ENCODE data around the gene GPC3.
A peak's percentile ranks its signal among the peaks of the same experiment; 100 is the strongest.

Gene GPC3

DNA sequence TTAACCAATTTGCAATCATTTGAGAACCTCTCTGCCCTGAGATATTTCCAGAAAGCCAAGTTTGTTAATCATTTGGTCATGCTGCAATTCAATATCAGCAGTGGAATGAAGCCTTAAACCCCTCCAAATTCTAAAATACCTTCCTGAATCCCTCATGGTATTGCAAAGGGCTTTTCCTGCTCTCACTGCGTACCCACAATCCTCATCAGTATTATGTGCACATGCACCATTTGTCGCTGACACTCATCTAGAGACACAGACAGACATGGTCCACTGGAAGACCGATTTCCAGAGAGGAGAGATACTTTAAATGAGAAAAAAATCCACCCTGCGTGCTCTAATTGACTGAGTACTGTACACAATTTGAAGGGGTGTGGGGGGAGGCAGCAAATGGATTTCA, 104.4 kb downstream of the GPC3 start:
- DNase-seq, result no peak

DNA sequence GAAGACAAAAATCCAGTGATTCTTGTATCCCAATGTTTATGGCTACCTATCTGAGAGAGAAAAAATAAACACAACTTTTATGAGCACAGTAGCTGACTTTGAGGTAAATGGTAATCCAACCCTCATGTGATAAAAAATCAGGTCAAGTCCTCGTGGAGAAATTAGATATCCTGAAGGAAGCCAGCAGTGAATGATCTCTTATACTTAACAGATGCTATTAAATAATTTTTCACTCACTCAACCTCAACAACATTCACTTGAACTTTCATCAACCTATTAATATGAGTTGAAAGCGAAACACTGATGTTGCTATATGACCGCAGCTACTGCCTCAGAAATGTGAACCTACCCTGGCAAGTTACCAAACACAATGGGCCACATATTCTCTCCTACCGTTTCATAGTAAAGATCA, 105.4 kb downstream of the GPC3 start:
- no peak for DNase-seq

DNA sequence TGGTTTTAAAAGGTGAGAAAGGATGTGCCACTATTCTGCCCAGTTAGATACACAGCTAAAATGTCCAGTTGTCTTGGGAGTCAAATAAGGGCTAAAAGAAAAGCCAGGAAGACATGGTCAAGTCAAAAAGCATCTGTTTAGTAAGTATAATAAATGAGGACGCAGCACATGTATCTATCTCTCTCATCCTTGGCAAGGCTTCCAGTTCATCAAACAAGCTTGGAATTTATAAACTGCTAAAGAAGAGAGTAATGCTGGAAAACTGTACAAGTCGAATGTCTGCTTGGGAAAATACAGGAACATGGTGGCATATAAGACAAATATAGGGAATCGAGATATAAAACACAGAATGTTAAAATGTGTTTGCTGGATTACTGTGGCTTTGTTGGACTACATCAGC, 106.7 kb downstream of the GPC3 start:
- no peak for DNase-seq

DNA sequence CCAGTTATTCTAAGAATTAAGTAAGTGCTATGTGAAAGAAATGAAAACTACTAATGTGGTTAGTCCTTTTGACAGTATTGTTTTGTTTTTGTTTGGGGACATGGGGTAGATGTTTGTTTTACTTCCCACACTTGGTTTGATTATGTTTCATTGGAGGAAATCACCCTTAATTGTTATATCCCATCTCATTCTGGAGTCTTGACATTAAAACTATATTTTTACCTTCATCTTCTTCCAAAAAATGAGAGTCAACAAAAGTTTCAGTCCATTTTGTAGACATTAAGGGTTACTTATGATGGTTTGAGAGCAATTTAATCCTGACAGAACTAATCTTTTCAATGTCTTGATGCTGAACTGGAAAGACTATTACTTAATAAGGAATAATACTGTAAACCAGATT, 108.7 kb downstream of the GPC3 start:
- DNase-seq, result no peak

DNA sequence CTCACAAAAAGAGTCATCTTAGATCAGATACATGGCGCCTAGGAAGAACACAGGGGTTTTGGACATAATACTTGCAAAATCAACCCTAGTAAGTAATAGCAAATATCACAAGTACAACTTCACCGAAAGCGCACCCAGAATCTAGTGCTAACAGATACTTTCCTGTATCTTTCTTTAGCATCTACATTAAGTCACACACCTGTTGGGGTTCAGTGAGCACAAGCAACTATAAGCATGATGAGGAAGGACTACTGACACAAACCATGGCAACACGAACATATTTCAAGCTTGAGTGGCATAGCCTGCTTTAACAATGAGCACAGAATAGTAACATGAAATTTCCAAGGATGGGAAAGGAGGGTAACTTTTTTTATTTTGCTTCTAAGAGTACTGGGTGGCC, 116.1 kb downstream of the GPC3 start:
- DNase-seq, result no peak

DNA sequence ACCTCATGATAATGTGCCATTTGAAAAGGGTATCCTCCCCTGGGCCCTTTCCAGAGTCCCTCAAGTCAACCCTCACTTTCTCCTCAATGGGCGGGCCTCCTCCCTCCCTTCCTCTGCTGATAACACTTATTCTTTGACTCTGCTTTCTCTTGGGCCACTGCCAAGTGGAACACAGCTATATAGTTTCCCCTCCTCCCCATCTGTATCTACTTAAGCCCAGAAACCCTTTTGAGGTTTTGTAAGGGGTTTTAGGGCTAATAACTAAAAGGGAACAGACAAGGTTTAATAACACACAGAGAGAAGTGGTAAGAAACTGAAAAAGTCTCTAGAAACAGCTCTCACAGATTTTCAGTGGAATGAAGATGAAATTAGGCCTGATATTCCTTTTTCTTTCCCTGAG, 116.7 kb downstream of the GPC3 start:
- no peak for DNase-seq

DNA sequence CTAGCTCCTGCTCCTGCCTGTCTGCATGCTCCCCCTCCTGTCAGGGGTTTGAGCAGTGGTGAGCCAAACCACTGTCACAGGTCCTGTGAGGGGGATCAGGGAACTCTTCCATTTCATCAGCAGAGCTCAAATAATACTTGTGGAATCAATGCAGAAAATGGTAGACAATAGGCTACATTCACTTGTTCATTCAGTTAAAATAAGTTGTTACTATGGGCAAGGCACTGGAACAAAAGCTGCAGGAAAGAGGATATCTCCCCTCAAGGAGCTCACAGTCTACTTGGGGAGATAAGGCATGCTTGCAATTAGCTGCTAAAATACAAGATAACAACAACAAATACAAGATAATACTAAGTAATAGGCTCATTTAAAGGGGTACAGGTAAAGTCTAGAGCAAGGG, 117.1 kb downstream of the GPC3 start:
- DNase-seq, result no peak

DNA sequence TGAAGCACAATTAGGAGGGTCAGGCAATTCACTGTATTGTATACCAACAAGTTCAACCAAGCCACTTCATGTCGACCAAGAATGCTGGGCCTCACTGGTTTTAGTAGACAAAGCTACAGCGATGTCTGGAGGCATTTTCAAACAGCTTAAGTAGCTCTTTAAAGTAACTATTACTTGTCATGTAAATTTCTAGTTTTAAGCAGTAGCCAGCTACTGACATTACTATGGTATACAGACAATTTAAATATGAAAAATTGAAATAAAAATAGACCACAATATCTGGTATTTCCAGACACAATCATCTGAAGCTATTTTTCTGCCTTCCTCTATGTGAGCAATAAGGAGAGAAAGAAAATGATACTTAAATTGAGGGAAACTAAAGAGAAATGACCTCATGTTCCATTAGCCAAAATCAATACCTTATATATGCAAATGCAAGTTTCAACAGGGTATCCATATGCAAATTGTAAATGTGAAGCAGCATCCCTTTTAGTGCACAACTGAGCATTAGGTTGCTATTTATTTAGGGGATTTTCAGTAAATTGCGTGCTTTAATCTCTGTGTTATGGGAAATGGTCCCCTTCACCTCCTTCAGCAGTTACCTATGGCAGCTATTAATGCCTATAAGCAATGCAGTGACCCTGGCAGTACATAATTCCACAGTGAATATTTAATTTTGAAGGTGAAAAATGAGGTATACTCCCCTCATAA, 119.5 kb downstream of the GPC3 start:
- DNase-seq, result no peak

DNA sequence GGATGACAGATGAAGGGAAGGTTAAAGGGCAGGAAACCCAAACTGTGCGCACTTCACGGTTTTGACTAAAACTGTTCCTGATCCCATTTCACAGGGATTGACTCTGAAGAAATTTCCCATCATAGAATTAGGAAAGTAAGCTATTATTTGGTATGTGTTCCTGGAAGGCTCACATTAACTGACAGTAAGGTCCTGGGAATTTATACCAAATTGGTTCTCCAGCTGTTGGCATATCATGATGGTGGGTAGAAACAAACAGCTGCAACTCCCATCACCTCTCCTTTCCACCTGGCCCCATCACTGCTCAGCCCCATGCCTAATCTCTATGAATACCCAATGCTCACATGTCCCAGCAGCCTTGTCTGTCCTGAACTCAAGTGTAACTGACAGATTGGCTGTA, 121.2 kb downstream of the GPC3 start:
- DNase-seq, result peak; percentile 25

DNA sequence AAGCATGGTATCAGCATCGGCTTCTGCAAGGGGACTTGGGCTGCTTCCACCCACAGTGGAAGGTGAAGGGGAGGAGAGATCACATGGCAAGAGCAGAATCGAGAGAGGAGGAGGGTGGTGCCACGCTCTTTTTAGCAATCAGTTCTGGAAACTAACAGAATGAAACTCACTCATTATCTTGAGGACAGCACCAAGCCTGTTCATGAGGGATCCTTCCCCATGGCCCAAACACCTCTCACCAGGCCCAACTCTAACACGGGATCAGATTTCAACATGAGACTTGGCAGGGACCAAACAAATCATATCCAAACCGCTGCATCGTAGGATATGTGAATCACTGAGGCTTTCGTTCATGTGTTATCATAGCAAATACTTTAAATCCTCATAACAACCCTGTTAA, 125.5 kb downstream of the GPC3 start:
- DNase-seq, result peak; percentile 45

DNA sequence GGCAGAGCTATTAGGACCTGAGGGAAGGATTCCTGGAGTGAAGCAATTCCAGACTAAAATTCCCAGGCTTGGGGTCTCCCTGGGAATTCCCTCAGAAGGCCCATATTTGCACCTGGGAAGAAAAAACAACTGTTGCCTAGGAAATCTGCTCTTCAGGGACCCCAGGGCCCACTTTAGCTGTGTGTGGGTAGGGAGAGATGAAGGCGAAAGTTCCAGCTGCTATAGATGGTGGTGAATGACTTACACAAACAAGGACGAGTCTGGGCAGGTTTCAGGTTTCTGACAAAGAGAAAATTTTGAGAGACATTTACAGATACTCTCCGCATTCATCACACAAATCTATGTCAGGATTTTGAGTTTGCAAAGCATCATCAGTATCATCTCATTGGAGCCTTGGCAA, 126.1 kb downstream of the GPC3 start:
- no peak for DNase-seq

DNA sequence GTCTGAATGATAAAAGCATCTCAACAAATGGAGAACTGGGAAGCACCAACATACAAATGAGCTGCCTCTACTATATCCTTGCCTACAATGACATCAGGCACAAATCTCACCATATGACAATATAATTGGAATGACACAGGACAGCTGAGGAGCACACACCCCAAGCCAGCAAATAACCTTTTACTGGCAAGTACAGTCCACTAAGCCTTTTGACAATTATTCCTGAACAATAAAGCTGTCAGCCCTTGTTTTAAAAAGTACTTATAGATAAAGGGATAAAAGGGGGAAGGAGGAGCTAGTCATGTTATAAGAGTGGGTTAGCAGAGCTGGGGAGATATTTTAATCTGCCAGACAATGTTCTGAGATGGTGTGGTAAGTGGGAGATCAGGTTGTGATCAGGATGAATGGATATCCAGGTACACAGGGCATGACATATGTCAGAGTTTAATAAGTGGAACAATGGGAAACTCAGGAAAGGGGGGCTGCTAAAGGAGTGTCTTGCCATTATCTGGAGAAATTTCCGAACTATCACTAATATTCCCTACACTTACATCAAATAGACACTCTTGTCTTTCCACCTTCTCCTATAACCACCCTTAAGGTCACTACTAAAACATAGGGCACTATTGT, 127.6 kb downstream of the GPC3 start:
- DNase-seq, result no peak

DNA sequence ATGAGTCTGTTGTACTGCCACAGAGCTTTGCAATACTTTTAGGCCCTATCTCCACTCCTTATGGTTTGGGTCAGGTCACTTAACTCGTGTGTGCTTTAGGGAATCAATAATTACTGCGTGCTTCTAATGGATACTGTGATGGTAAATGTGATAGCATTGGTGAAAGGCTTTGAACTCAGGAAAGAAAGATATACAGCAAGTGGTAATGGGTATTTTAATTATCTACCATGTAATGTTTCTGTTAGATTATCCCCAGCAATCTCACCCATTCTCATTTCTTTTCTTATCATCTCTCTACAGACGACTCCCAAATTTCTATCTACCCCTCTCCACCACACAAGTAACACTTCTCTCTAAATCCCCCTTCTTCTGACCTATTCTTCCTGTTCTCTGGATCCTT, 128.6 kb downstream of the GPC3 start:
- DNase-seq, result no peak

DNA sequence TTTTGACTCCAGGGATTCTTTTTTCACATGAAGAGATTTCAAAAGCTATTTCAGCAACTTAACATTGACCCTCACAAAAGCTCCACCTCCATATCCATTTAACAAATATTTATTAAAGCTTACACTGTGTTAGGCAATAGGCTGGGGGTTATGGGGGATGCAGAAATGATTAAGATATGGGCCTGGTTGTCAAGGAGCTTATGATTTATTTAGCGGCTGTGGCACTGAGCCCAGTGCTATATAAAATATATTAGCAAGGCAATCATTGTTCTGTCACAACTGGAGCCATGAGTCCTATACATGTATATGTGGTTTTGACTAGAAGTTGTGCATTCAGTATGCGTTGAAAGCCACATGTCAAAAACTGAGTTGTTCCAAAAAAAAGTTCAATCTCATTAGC, 131.1 kb downstream of the GPC3 start:
- no peak for DNase-seq

DNA sequence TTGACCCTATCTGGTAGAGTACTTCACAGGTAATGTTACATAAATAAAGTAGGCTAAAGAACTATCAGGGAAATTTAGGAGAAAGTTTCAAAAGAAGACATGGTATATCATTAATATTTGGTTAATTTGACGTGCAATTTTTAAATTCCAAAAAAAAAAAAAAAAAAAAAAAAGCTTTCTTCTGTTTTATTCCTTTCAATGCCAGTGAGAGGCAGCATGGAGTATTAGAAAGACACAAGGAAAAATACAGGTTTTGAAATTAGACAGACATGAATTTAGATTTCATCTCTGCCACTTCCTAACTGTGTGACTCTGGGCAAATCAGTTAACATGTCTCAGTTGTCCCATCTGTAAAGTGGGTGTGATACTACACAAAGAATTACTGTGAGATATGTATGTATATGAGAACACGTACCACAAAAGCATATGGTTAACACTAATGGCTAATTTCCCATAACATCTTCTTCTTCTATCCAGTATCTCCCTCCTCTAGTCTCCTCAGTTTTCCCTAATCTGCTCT, 132.5 kb downstream of the GPC3 start:
- no peak for DNase-seq

DNA sequence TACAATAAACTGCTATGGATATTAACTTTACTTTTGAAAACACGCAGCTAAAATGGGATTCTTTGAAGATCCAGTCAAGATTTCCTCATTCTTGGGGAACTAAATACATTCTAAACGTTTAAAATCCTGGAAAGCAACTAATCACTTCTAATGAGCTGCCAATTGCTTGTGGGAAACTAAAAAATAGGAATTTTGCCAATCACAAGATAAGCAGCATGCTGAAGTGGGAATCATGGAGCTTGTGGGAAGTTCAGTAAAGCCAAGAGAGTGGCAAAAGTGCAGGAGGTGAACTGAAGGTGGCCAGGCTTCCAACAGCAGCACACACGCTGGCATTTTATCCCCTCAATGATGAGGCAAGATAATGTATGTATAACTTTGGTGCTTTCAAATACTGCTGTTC, 133.0 kb downstream of the GPC3 start:
- DNase-seq, result no peak

DNA sequence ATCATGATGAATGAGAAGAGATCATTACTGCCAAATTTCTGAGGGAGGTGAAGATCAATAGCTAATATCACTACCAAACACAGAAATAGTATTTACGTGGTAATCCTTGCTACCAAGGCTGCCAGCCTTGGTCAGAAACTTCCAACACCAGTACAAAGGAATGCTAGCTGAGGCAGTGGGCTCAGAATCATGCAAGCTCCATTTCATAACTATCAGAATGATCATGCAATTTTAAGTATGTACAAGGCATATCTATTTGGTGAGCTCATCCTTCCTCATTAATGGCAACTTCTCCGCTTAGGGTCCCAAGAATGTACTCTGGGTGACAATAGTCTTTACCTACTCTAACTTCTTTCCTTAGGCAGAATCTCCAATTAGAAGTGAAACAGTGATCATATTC, 135.0 kb downstream of the GPC3 start:
- DNase-seq, result no peak

DNA sequence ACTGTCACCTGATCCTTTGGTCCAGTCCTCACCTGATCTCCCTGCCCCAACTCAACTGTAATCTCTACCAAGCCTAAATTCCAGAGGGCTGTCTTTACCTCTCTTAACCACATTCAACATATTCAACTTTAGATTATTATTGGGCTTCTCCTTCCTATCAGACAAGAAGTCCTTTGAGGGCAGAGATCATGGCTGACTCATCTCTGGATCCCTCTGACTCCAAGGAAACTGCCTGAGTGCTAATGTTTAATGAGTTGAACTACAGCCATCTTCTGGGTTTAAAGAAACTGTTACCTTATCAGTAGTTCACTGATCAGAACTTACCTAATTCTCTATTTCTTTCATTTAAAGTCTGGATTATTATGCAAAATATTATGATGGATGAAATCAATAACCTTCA, 135.7 kb downstream of the GPC3 start:
- no peak for DNase-seq

DNA sequence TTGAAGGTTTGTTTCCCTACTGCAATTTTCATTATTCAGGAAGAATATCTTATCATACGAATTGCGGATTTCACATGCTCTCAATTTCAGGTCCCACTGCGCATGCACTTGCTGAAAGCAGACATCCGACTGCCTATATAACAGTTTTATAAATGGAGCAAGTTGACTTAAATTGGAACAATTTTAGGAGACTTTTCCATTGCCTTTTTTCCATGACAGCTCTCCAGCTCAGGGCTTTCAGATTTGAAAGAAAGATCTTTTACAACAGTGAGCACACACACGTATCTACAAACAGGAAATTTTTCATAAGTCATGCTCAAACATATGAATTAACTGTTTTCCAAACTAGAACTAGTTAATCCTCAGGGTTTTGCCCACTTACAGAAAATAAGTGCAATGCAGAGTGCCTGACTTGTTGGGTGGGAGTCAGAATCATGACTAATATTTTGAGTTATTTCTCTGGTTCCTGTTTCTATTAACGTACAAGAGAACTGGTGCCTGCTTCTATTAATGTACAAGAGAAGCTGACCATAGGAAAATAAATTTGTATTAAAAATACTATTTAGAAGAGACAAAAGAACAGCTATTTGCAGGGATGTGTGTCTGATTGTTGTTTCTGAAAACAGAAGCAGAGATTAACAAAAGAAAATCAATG, 137.9 kb downstream of the GPC3 start:
- no peak for DNase-seq

DNA sequence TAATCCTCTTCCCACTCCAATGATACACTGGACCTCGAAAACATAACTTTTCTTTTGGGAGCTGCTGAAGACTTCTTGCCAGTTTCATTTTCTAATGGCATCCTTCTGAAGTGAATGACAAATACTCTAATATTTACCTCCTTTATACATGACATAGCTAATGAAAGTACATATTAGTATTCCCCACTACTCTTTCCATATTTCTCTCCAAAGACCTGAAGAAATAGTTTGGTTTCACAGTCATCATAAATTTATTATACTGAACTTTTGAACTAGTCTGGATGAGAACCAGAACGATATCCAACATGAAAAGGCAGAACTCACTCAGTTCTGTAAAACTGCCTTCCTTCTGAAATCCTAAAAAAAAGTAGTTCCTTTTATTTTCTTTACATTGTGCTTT, 139.1 kb downstream of the GPC3 start:
- no peak for DNase-seq

DNA sequence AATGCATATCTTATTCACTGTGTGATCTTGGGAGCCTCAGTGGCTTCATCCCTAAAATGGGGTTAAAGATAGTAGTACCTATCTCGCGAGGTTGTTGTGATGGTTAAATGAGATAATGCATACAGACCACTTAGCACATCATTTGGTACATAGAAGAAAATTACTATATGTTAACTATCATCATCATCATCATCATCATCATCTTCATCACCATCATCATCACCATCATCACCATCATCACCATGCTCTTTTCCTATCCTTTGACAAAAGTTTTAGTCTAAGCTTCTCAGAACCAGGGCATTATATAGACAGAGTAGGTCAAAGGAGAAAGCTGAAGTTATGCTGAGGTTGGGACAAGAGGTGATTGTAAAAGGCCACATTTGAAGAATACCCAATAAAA, 145.0 kb downstream of the GPC3 start:
- no peak for DNase-seq

DNA sequence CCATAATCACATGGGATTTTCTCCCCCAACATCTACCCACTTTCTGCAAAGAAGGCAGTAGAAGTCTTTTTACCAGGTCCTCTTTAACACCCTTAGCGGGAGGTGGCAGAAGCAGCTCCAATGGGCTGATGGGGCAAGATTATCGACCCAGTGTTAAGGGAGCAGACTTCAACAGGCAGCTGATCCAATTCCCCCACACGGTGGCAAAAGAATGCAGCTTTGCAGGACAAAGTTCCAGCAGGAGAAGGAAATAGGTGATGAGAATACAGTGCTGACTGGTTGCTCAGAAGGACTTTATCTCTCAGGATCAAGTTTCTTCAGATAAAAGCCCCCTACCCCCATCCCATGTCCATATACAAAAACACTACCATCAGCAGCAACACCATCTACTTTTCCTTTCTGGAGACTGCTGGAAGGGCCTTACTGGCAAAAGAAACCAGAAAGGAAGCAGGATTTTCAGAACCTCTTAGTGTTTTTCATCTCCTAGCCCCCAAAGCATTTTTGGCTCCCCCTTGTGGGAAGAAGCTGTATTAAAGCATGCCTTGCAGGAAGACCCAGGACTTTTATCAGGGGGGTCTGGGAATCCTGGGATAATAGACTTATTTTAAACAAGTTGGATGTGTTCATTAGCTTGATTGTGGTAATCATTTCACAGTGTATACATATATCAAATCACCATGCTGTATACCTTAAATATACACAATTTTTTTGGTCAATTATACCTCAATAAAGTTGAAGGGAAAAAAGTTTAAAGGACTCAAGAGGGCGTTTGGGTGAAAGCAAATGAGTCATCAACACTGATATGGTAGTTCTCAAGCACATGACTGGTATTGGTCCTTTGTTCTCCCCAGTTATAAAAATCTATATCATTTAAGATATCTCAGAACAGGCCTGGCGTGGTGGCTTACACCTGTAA, 146.4 kb downstream of the GPC3 start:
- DNase-seq, result peak; percentile 32

DNA sequence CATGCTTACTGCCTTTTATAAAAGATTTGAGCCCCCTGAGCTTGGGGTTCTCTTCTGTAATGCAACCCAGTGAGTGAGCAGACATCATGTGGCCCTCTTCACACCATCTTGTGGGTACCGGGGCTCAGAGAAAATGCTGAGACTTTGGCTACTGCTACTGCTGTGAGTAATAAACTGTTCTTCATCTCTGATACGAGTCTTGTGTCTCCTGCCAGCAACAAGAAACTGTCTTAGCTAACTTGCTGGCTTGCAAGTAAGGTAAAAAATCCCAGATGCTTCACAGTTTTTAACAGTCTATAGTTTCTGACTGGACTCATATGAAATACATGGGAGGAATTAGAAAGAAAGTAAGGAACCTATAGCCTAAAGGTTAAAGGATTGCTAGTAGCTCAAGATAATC, 148.3 kb downstream of the GPC3 start:
- DNase-seq, result no peak

Measured in left hindlimb (tissue), 1 donor.